GM12892 (cell line): ENCODE measurements around the gene SCFD2.

Source experiments
- POLR2A ChIP-seq: IDR thresholded peaks from 2 replicates; pipeline ENCODE4 v1.6.1; 2011; ENCODE audit warnings: low read depth, low read length, control low read depth
- POLR2AphosphoS5 ChIP-seq: IDR thresholded peaks from 2 replicates; pipeline ENCODE4 v1.6.1; 2011; ENCODE audit warnings: low read depth, low read length, control low read depth

GRCh38 chr4:53161051-53161786 lies 204.6 kb downstream of the SCFD2 start:
- no peak for TF ChIP-seq POLR2AphosphoS5
- TF ChIP-seq POLR2A = no peak
